ENCODE measurements around the gene SHPK.

SHPK gene

DNA sequence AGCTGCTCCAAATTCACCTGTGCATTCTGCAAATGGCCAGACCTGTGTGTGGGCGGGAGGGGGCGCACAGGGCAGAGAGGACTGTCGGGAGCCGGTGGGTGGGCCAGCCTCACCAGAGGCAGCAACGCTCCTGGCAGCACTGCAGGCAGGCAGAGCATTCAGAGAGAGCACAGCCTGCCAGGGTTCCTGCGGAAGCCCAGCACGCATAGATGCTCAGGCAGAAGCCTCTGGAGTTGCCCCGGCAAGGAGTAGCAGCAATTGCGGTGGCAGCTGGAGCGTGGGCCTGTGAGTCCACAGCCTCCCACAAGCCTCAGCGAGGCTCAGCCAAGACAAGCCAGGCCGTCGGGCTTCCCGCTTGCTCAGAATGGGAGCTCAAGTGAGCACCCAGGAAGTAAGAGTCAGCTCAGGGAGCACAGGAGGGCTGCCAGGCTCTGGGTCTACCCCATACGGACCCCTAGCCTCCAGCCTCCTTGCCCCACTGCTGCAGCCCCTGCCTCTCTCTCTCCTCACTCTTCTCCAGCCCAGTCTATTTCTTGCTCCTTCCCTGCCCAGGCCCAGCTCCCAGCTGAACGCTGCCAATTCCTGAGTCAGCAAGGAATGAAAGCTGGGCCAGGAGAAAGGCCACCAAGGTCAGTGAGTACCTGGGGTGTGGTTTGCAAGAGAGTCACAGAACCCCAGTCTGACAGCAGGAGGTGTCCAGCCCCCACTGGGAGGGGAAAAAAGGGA, 42.2 kb upstream of the SHPK start:
- Histone ChIP-seq H3K36me3 (ENCODE audit: control insufficient read depth, insufficient read depth, low read length) (no peaks in the 10 kb centered on the region), H3K4me3 (ENCODE audit: low read depth, low read length) (no peak overlapping the region), H2AFZ (peak overlapping the region; percentile 68), H3K79me2 (no peaks in the 10 kb centered on the region), H3K4me2 (ENCODE audit: low read length) (peak overlapping the region; percentile 62), H3K9me3 (ENCODE audit: control insufficient read depth, low read length) (no peaks in the 10 kb centered on the region), H3K27ac (peak overlapping the region; percentile 61), H3K27me3 (ENCODE audit: control insufficient read depth, insufficient read depth, low read length) (no peaks in the 10 kb centered on the region), H3K4me1 (peaks cover 13% of the 10 kb centered on the region), H3K9ac (no peak overlapping the region)
- TF ChIP-seq, protein P1, sequence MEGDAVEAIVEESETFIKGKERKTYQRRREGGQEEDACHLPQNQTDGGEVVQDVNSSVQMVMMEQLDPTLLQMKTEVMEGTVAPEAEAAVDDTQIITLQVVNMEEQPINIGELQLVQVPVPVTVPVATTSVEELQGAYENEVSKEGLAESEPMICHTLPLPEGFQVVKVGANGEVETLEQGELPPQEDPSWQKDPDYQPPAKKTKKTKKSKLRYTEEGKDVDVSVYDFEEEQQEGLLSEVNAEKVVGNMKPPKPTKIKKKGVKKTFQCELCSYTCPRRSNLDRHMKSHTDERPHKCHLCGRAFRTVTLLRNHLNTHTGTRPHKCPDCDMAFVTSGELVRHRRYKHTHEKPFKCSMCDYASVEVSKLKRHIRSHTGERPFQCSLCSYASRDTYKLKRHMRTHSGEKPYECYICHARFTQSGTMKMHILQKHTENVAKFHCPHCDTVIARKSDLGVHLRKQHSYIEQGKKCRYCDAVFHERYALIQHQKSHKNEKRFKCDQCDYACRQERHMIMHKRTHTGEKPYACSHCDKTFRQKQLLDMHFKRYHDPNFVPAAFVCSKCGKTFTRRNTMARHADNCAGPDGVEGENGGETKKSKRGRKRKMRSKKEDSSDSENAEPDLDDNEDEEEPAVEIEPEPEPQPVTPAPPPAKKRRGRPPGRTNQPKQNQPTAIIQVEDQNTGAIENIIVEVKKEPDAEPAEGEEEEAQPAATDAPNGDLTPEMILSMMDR (IDR thresholded peaks at IDR 0.05), result no peak

DNA sequence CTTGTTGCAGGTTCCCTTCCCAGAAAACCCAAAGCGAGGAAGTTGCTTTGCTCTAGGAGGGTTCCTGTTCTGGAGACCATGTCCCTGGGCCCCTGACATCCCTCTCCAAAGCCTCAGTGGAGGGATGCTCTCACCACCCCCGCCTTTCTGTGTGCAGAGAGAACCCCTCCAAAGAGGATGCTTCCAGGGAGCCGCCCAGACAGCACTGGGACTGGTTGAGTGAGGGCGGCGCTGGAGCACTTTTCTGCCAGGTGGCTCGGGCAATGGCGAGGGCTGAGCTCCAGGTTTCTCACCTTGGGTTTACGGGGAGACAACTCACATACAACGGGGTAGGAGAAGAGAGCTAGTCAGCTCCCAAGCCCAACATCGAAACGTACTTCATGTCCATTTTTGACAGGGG, 39.8 kb upstream of the SHPK start:
- no peak overlapping the region for H3K4me3 ChIP-seq (ENCODE audit: low read depth, low read length)
- H3K9ac ChIP-seq, result no peak overlapping the region
- no peak overlapping the region for H3K4me2 ChIP-seq (ENCODE audit: low read length)
- H3K4me1 ChIP-seq, result peaks cover 13% of the 10 kb centered on the region
- no peak overlapping the region for H3K27ac ChIP-seq
- no peak overlapping the region for H2AFZ ChIP-seq
- no peaks in the 10 kb centered on the region for H3K27me3 ChIP-seq (ENCODE audit: control insufficient read depth, insufficient read depth, low read length)
- no peaks in the 10 kb centered on the region for H3K9me3 ChIP-seq (ENCODE audit: control insufficient read depth, low read length)
- no peaks in the 10 kb centered on the region for H3K79me2 ChIP-seq
- TF ChIP-seq, protein P1 (IDR thresholded peaks at IDR 0.05), result no peak
- no peaks in the 10 kb centered on the region for H3K36me3 ChIP-seq (ENCODE audit: control insufficient read depth, insufficient read depth, low read length)

DNA sequence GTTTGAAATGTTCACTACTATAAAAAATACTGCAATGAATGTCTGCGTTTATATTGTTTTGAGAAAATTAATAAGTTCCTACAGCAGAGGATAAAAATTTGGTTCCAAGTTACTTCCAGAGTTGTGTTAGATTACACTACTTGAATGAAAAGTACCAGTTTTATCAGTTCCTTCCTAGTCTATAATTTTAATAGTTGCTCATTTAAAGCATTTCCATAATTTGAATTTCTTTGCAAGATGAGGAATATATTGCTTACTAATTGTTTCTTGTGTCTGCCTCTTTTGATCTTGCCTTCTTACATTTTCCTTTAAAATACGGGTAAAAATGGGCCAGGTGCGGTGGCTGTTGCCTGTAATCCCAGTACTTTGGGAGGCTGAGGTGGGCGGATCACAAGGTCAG, 36.5 kb upstream of the SHPK start:
- Histone ChIP-seq H3K79me2 (peaks cover 4% of the 10 kb centered on the region), H3K4me1 (no peaks in the 10 kb centered on the region), H3K9me3 (ENCODE audit: control insufficient read depth, low read length) (no peaks in the 10 kb centered on the region), H3K4me3 (ENCODE audit: low read depth, low read length) (no peak overlapping the region), H3K27me3 (ENCODE audit: control insufficient read depth, insufficient read depth, low read length) (no peaks in the 10 kb centered on the region), H3K36me3 (ENCODE audit: control insufficient read depth, insufficient read depth, low read length) (no peaks in the 10 kb centered on the region), H3K4me2 (ENCODE audit: low read length) (no peak overlapping the region), H2AFZ (no peak overlapping the region), H3K27ac (no peak overlapping the region), H3K9ac (no peak overlapping the region)
- TF ChIP-seq, protein P1 (IDR thresholded peaks at IDR 0.05), result no peak

DNA sequence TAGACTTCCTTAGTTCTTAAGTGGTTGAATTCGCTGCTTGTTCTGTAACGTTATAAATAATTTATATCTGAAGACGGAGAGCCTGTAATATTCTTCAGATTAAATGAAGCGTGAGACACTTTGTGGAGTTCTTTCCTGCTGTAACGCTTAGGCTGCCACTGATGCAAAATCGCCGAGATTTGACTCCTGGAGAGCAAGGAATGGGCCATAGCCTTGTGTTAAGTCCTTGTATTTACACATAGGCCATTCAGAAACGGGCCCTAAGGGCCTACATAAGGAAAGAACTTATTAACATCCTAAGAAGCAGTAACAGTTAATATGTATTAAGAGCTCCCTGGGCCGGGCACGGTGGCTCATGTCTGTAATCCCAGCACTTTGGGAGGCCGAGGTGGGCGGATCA, 33.5 kb upstream of the SHPK start:
- H3K9ac ChIP-seq, result no peak overlapping the region
- H3K4me1 ChIP-seq, result no peaks in the 10 kb centered on the region
- H3K27ac ChIP-seq, result no peak overlapping the region
- H3K4me3 ChIP-seq (ENCODE audit: low read depth, low read length), result peak overlapping the region; percentile 95
- TF ChIP-seq, protein P1 (IDR thresholded peaks at IDR 0.05), result no peak
- no peaks in the 10 kb centered on the region for H3K36me3 ChIP-seq (ENCODE audit: control insufficient read depth, insufficient read depth, low read length)
- peaks cover 4% of the 10 kb centered on the region for H3K79me2 ChIP-seq
- peak overlapping the region; percentile 79 for H3K4me2 ChIP-seq (ENCODE audit: low read length)
- H2AFZ ChIP-seq, result peak overlapping the region; percentile 87
- H3K27me3 ChIP-seq (ENCODE audit: control insufficient read depth, insufficient read depth, low read length), result no peaks in the 10 kb centered on the region
- H3K9me3 ChIP-seq (ENCODE audit: control insufficient read depth, low read length), result no peaks in the 10 kb centered on the region

DNA sequence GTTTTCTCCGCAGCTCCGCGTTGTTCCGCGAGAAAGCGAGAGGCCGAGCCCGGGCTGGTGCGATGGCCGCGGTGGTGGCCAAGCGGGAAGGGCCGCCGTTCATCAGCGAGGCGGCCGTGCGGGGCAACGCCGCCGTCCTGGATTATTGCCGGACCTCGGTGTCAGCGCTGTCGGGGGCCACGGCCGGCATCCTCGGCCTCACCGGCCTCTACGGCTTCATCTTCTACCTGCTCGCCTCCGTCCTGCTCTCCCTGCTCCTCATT, 33.0 kb upstream of the SHPK start:
- TF ChIP-seq, protein P1 (IDR thresholded peaks at IDR 0.05), result no peak
- Histone ChIP-seq H3K9ac (peak overlapping the region; percentile 51), H3K27ac (peak overlapping the region; percentile 74), H3K4me2 (ENCODE audit: low read length) (peak overlapping the region; percentile 79), H3K4me3 (ENCODE audit: low read depth, low read length) (peak overlapping the region; percentile 95), H3K36me3 (ENCODE audit: control insufficient read depth, insufficient read depth, low read length) (no peaks in the 10 kb centered on the region), H3K9me3 (ENCODE audit: control insufficient read depth, low read length) (no peaks in the 10 kb centered on the region), H3K4me1 (no peaks in the 10 kb centered on the region), H3K79me2 (peaks cover 4% of the 10 kb centered on the region), H3K27me3 (ENCODE audit: control insufficient read depth, insufficient read depth, low read length) (no peaks in the 10 kb centered on the region), H2AFZ (peak overlapping the region; percentile 87)

Data from parathyroid adenoma (tissue), 2 donors.